IPS-15b (cell line): ENCODE data around the gene OSBPL8.
"Not testable (repeated sequence)": the region's sequence is repeated elsewhere in the genome, so short reads cannot be mapped to it uniquely, and the experiment has no call there.

Experiments used
- H3K27me3 ChIP-seq: one replicate; pipeline ENCODE4 v1.6.1; 2013; ENCODE audit warnings: low read length; ENCODE audit not compliant: control insufficient read depth, insufficient read depth
- H3K36me3 ChIP-seq: one replicate; pipeline ENCODE4 v1.6.1; 2013; ENCODE audit warnings: low read length; ENCODE audit not compliant: control insufficient read depth, insufficient read depth
- H3K4me1 ChIP-seq: one replicate; pipeline ENCODE4 v1.6.1; 2013; ENCODE audit warnings: mild to moderate bottlenecking, low read length; ENCODE audit not compliant: control insufficient read depth, insufficient read depth
- H3K4me3 ChIP-seq: one replicate; pipeline ENCODE4 v1.5.1; 2013; ENCODE audit warnings: low read depth, low read length
- H3K9ac ChIP-seq: one replicate; pipeline ENCODE4 v1.6.1; 2013; ENCODE audit warnings: low read depth, mild to moderate bottlenecking, low read length
- H3K9me3 ChIP-seq: one replicate; pipeline ENCODE4 v1.6.1; 2013; ENCODE audit warnings: mild to moderate bottlenecking, low read length; ENCODE audit not compliant: control insufficient read depth, insufficient read depth

Gene OSBPL8

DNA sequence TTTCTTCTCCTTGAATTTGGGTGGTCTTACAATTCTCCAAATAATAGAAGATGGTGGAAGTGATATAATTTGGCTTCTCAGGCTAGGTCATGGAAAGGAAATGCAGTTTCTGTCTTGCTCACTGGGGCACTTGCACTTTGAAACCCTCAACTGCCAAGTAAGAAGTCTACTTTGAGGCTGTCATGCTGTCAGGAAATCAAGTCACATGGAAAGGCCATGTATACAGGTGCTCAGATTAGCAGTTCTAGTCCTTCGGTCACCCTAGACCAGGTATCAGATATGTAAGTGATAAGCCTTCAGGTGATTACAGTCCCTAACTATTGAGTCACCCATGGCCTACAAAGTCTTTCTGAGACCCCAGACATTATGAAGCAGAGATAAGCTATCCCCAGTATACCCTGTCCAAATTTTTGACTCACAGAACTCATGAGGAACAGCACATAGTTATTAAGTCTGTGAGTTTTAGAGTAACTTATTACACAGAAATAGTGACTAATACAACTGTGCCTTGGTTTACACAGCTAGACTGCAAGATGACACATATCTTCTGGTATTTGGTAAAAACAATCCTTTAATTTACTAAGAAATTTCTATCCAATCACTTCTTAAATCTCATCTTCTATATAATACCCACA lies 185.1 kb downstream of the OSBPL8 start:
- H3K9ac ChIP-seq = no peak overlapping the region
- H3K27me3 ChIP-seq = no peaks in the 10 kb centered on the region
- H3K9me3 ChIP-seq = no peaks in the 10 kb centered on the region
- H3K36me3 ChIP-seq = no peaks in the 10 kb centered on the region
- H3K4me3 ChIP-seq = no peak overlapping the region
- no peaks in the 10 kb centered on the region for H3K4me1 ChIP-seq

DNA sequence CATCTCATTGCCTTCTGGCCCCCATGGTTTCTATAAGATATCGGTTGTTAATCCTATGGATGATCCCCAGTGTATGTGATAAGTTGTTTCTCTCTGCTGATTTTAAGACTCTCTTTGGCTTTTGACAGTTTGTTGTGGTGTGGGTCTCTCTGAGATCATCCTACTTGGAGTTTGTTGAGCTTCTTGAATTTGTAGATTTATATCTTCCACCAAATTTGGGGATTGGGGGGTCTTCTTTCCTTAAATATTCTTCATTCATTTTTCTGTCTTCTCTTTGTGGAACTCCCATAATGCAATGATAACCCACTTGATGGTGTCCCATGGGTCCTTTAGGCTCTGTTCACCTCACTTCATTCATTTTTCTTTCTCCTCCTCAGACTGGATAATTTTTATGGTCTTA lies 191.3 kb downstream of the OSBPL8 start:
- H3K4me3 ChIP-seq = no peak overlapping the region
- H3K4me1 ChIP-seq = no peaks in the 10 kb centered on the region
- H3K9me3 ChIP-seq = no peaks in the 10 kb centered on the region
- H3K27me3 ChIP-seq = no peaks in the 10 kb centered on the region
- no peaks in the 10 kb centered on the region for H3K36me3 ChIP-seq
- H3K9ac ChIP-seq = no peak overlapping the region

DNA sequence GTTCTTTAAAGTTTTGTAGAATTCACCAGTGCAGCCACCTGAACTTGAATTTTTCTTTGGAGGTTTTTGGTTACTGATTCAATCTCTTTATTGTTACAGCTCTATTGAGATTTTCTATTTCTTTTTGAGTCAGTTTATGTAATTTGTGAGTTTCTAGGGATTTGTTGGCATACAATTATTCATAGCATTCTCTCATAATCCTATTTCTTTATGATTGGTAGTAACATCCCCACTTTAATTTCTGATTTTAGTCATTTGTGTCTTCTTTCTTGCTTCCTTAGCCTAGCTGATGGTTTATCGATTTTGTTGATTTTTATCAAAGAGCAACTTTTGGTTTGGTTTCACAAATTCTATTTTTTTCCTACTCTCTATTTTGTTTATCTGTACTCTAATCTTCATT lies 193.4 kb downstream of the OSBPL8 start:
- Histone ChIP-seq H3K9ac (no peak overlapping the region), H3K36me3 (no peaks in the 10 kb centered on the region), H3K4me1 (no peaks in the 10 kb centered on the region), H3K9me3 (no peaks in the 10 kb centered on the region), H3K27me3 (no peaks in the 10 kb centered on the region), H3K4me3 (no peak overlapping the region)

DNA sequence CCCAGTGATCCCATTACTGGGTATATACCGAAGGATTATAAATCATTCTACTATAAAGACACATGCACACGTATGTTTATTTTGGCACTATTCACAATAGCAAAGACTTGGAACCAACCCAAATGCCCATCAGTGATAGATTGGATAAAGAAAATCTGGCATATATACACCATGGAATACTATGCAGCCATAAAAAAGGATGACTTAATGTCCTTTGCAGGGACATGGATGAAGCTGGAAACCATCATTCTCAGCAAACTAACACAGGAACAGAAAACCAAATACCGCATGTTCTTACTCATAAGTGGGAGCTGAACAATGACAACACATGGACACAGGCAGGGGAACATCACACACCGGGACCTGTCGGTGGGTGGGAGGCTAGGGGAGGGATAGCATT lies 195.4 kb downstream of the OSBPL8 start:
- H3K9ac ChIP-seq, H3K4me1 ChIP-seq, H3K27me3 ChIP-seq, H3K4me3 ChIP-seq, H3K36me3 ChIP-seq, H3K9me3 ChIP-seq: not testable (repeated sequence)

DNA sequence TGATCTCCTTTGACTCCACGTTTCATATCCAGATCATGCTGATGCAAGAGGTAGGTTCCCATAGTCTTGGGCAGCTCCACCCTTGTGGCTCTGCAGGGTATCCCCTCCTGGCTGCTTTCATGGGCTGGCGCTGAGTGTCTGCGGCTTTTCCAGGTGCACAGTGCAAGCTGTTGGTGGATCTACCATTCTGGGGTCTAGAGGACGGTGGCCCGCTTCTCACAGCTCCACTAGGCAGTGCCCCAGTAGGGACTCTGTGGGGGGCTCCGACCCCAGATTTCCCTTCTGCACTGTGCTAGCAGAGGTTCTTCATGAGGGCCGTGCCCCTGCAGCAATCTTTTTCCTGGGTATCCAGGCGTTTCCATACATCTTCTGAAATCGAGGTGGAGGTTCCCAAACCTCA lies 199.3 kb downstream of the OSBPL8 start:
- Histone ChIP-seq H3K9me3 (no peaks in the 10 kb centered on the region), H3K9ac (no peak overlapping the region), H3K4me1 (no peaks in the 10 kb centered on the region), H3K4me3 (no peak overlapping the region), H3K27me3 (no peaks in the 10 kb centered on the region), H3K36me3 (no peaks in the 10 kb centered on the region)

DNA sequence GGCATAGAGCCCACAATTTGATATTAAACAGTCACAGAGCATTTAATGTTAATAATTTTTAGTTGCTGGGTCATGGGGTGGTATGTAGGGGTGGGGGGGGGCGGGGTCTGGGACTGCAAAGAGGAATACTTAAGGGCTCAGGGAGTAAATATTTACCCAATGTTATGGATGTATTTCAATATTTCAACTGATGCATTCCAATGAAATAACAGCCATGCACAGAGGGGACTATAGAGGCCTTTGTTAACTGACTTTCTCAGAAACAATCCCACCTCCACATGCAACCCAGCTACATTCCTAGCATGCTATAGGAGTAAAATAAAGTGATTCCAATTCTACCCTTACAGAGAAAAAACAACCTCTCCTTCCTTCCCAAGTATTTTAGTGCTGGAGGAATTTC lies 203.5 kb downstream of the OSBPL8 start:
- Histone ChIP-seq H3K9me3 (no peaks in the 10 kb centered on the region), H3K36me3 (no peaks in the 10 kb centered on the region), H3K27me3 (no peaks in the 10 kb centered on the region), H3K4me1 (no peaks in the 10 kb centered on the region), H3K4me3 (no peak overlapping the region), H3K9ac (no peak overlapping the region)

DNA sequence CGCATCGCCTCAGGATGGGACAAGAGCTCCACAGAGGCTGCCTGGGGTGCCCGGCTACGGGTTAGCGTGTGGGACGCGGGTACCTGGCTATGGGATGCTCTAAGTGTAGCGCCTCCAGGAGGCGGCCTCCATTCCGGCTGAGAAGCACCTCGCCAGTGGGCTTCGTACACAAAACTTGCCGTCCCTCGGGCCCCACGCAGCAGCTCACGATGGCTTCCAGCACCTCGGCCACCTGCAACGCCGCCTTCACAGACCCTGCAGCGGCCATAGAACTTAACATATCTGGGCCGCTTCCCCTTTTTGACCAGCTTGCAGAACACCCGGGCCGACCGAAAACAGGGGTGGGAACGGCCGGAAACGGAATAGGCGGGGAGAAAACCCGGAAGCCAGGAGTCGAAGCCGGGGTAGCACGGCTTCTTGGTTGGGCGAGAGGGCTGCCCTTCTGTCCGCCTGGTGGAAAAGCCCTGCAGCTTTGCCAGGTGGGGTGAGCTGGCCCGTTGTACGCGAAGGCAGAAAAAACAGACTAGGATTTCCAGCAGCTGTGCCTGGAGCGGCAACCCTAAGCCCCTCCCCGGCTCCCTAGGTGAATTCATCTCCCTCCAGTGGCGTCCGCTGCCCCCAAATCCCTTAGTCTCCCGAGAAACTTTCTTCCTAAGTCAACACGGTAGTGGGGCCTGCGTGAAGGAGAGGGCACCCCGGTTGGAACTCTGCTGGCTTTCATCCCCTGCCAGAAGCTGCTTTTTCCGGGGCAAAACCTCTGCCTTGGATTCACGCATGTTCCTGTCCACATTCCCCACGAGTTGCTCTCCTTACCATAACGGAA lies 211.3 kb downstream of the OSBPL8 start, which contains the start of gene BBS10:
Gene BBS10, minus strand, starts transcription at position 337 of the 823 bp plus-strand sequence. Its CDS starts 57 bp downstream, at position 280.
- no peaks in the 10 kb centered on the region for H3K9me3 ChIP-seq
- H3K4me3 ChIP-seq = peak within 1 kb of the TSS; percentile 94
- no peaks in the 10 kb centered on the region for H3K27me3 ChIP-seq
- H3K9ac ChIP-seq = peak within 1 kb of the TSS; percentile 96
- H3K4me1 ChIP-seq = peaks cover 3% of the 10 kb centered on the region
- no peaks in the 10 kb centered on the region for H3K36me3 ChIP-seq

DNA sequence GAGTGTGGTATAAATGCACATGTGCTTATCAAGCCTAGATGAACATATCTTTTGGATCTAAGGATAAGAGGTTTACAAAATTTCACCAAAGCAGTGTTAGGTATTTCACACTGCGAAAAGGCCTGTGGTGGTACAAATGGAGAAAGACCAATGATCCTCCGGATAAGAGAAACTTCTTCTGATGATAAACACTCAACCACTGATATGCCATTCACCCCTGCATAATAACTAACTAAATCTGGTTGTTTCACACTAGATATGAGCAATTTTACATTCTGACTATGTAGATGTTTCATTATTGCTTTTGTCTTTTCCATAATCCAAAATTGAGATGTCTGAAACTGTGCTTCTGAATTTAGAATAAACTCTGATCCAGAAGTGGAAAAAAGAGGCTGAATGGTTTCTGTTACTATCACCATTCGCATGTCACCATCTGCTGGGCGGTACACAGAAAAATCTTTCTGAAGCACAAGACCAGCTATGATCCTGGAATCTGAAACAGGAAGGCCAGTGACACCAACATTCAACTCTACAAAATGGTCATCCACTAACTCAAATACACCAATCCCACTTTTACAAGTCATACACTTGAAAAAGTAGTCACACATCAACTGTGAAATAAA lies 212.7 kb downstream of the OSBPL8 start:
- no peak overlapping the region for H3K9ac ChIP-seq
- no peaks in the 10 kb centered on the region for H3K9me3 ChIP-seq
- peak overlapping the region; percentile 94 for H3K4me3 ChIP-seq
- no peaks in the 10 kb centered on the region for H3K27me3 ChIP-seq
- H3K4me1 ChIP-seq = peaks cover 3% of the 10 kb centered on the region
- H3K36me3 ChIP-seq = no peaks in the 10 kb centered on the region

DNA sequence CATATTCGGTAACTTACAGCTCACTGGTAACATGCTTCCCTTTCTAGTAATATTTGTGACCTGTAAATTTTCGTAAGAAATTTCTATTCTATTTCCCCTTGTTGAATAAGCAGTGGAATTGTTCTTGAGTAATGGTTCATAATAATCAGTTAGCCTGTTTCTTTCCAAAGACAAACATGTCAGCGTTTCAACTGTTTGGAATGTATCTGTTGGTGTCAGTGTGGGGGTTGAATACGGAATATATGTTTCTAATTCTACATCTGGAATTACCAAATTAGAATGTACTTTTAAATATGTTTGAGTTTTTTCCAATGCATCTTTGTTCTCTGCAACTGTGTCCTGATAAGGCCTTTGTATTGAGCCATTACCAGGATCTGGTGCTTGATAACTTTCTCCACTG lies 213.3 kb downstream of the OSBPL8 start:
- H3K9me3 ChIP-seq = no peaks in the 10 kb centered on the region
- H3K4me1 ChIP-seq = peaks cover 3% of the 10 kb centered on the region
- H3K4me3 ChIP-seq = no peak overlapping the region

DNA sequence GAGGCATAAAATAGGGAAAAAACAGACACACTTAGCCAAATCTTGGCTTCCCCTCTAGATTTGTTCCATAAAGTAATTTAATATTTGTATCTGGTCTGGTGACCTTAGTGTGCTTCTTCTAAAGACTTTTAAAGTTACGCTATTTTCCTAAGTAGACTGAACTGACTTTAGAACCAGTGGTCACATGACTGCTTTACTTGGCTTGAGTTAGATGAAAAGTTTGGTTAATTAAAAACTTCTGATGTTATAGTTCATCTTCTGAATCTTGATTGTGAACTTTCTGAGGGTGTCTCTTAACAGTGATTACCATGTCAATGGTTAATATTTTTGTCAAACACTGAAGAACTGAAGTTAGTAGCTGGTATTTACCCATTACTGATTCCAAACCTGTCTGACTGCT lies 214.0 kb downstream of the OSBPL8 start:
- H3K4me3 ChIP-seq = no peak overlapping the region
- H3K36me3 ChIP-seq = no peaks in the 10 kb centered on the region
- no peaks in the 10 kb centered on the region for H3K27me3 ChIP-seq
- no peaks in the 10 kb centered on the region for H3K9me3 ChIP-seq
- H3K4me1 ChIP-seq = peaks cover 3% of the 10 kb centered on the region
- no peak overlapping the region for H3K9ac ChIP-seq

More for the DNA sequence above, 213.3 kb downstream of the OSBPL8 start:
- Histone ChIP-seq H3K9ac (no peak overlapping the region), H3K27me3 (no peaks in the 10 kb centered on the region), H3K36me3 (no peaks in the 10 kb centered on the region)

DNA sequence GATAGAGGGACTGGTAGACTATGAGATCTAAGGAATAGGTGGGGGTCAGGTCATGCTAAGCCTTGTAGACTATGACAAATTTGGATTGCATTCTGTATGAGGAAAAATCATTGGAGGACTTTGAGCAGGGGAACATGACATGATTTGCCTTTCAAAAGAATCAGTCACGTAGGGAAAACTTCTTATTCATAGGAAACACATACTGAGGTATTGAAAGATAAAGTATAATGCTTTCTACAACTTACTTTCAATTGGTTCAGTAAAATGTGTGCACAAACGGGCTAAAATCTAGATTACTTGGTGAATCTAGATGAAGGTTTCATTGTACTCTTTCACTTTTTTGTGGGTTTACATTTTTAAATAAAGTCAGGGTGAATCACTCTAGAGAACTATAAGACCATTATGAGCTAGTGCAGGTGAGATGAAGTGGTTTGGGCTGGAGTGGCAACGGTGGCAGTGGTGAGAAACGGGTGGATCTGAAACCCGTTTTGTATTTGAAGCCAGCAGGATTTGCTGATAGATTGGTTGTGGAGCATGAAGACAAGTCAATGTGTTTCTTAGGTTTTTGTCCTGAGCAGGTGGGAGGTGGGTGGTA lies 218.0 kb downstream of the OSBPL8 start:
- Histone ChIP-seq H3K4me3 (no peak overlapping the region), H3K9ac (no peak overlapping the region), H3K4me1 (no peaks in the 10 kb centered on the region), H3K9me3 (no peaks in the 10 kb centered on the region), H3K36me3 (no peaks in the 10 kb centered on the region), H3K27me3 (no peaks in the 10 kb centered on the region)
